Stomach (tissue), 9 donors: ENCODE measurements around the gene ATAD2B. TPM values are rescaled to one million over a fixed set of nuclear protein-coding genes. Genes with fewer than 3 reads are reported as not detected.

Experiments used
- DNase-seq, 2 donors: peaks; one replicate each; pipeline versions ENCODE4 v3.0.0 to v3.0.0-alpha.2; 2013 to 2019
- H3K27ac ChIP-seq, 5 donors: fragments of 200-600 bp in 4 of 5; sonication (generic) in 4 of 5; one replicate each; pipeline ENCODE4 v1.5.1; 2013 to 2019; ENCODE audit warnings: mild to moderate bottlenecking in 1 of 5, moderate library complexity in 1 of 5
- H3K27me3 ChIP-seq, 3 donors: fragments of 200-600 bp; sonication (generic); one replicate each; pipeline ENCODE4 v1.5.1; 2017 to 2019; ENCODE audit warnings: mixed run types in 1 of 3
- H3K36me3 ChIP-seq, 4 donors: fragments of 200-600 bp; sonication (generic); 1 replicate in 3 of 4; 2 replicates in 1 of 4; pipeline ENCODE4 v1.5.1; 2016 to 2019
- H3K4me1 ChIP-seq, 4 donors: fragments of 200-600 bp; sonication (generic); one replicate each; pipeline ENCODE4 v1.5.1; 2016 to 2019
- H3K4me3 ChIP-seq, 4 donors: fragments of 200-600 bp; sonication (generic) in 3 of 4; one replicate each; pipeline ENCODE4 v1.5.1; 2016 to 2019; ENCODE audit warnings: mild to moderate bottlenecking in 1 of 4
- H3K9me3 ChIP-seq, 4 donors: fragments of 200-600 bp; sonication (generic); one replicate each; pipeline ENCODE4 v1.5.1; 2016 to 2019
- EP300 ChIP-seq: sonication (generic); formaldehyde crosslinking; IDR thresholded peaks from one replicate; pipeline ENCODE4 v1.6.1; 2017; ENCODE audit warnings: antibody characterized with exemption
- POLR2A ChIP-seq, 4 donors: fragments of 450-650 bp; IDR thresholded peaks; one replicate each; pipeline ENCODE4 v1.6.1; 2016; ENCODE audit warnings: antibody characterized with exemption in 4 of 4, control low read depth in 2 of 4, mild to moderate bottlenecking in 1 of 4, moderate library complexity in 1 of 4
- POLR2AphosphoS5 ChIP-seq, 3 donors: sonication (generic); formaldehyde crosslinking; IDR thresholded peaks; one replicate each; pipeline ENCODE4 v1.6.1; 2016; ENCODE audit warnings: antibody characterized with exemption in 3 of 3
- WGBS, 5 donors: extraction: QIAGEN DNeasy Blood & Tissue Kit in 3 of 5; methylation state at CpG; one replicate each; pipeline versions ENCODE4 v1.1.5 to v1.1.7; 2013 to 2018; 5-methylcytosine and 5-hydroxymethylcytosine counted together
- intact Hi-C: fragments of 100-400 bp; cut with DNase I; formaldehyde crosslinking; loops from one replicate; pipeline ENCODE4 v1.15.1; 2023; ENCODE audit warnings: low total_unique reads
- polyA plus RNA-seq, 3 donors: library from polyadenylated mRNA; stranded (reverse); fragments of 200-250 nt; gene quantifications; one replicate each; pipeline ENCODE4 v1.2.3, GENCODE V29; 2013
- total RNA-seq, 5 donors: library from RNA; depleted of rRNA; stranded (reverse); fragments of >200 nt; gene quantifications; one replicate each; pipeline versions ENCODE4 v1.1.0 to v1.2.3, GENCODE V29; 2014 to 2016
- TF ChIP-seq, protein P1 (sequence below), 7 experiments: fragments of 450-650 bp in 4 of 7; fragments of 200-600 bp in 3 of 7; sonication (generic) in 3 of 7; IDR thresholded peaks; one replicate each; pipeline ENCODE4 v1.5.1; 2016 to 2019; ENCODE audit warnings: antibody characterized with exemption in 7 of 7, control low read depth in 2 of 7, mild to moderate bottlenecking in 1 of 7
- donor health status: healthy with polysubstance abuse.
- donor health status: Bipolar disorder and iron deficiency.
- donor health status: healthy.

ATAD2B gene
- total and polyA plus RNA-seq, 8 donors, result 2.0 to 67.0 (median 17.2) TPM

GRCh38 chr2:23904692-23905091 is 22.2 kb downstream of the ATAD2B start:
- H3K36me3 ChIP-seq, result no peaks in the 10 kb centered on the region
- no peak overlapping the region for H3K4me3 ChIP-seq
- WGBS, 5 donors, result 77 to 88% (median 85%) methylated on average over 2 of the region's 2 CpGs
- intact Hi-C loops, result no loop called here
- TF ChIP-seq EP300 (no peak), POLR2AphosphoS5 (IDR thresholded peaks at IDR 0.05) (no peak), POLR2A (IDR thresholded peaks at IDR 0.05) (no peak)
- TF ChIP-seq, protein P1, sequence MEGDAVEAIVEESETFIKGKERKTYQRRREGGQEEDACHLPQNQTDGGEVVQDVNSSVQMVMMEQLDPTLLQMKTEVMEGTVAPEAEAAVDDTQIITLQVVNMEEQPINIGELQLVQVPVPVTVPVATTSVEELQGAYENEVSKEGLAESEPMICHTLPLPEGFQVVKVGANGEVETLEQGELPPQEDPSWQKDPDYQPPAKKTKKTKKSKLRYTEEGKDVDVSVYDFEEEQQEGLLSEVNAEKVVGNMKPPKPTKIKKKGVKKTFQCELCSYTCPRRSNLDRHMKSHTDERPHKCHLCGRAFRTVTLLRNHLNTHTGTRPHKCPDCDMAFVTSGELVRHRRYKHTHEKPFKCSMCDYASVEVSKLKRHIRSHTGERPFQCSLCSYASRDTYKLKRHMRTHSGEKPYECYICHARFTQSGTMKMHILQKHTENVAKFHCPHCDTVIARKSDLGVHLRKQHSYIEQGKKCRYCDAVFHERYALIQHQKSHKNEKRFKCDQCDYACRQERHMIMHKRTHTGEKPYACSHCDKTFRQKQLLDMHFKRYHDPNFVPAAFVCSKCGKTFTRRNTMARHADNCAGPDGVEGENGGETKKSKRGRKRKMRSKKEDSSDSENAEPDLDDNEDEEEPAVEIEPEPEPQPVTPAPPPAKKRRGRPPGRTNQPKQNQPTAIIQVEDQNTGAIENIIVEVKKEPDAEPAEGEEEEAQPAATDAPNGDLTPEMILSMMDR (IDR thresholded peaks at IDR 0.05), result no peak
- H3K9me3 ChIP-seq, result no peaks in the 10 kb centered on the region
- no peaks in the 10 kb centered on the region for H3K27me3 ChIP-seq
- H3K4me1 ChIP-seq, result peaks cover 18 to 57% (median 34%) of the 10 kb centered on the region in 4 donors
- peak in 1 of 2 donors; percentile 54 for DNase-seq
- H3K27ac ChIP-seq, result no peak overlapping the region

GRCh38 chr2:23904215-23904614 is 22.7 kb downstream of the ATAD2B start:
- TF ChIP-seq, protein P1 (IDR thresholded peaks at IDR 0.05), result no peak
- TF ChIP-seq POLR2A (IDR thresholded peaks at IDR 0.05) (no peak), EP300 (no peak), POLR2AphosphoS5 (IDR thresholded peaks at IDR 0.05) (no peak)
- Histone ChIP-seq H3K4me3 (no peak overlapping the region), H3K27ac (no peak overlapping the region), H3K36me3 (no peaks in the 10 kb centered on the region), H3K9me3 (no peaks in the 10 kb centered on the region), H3K27me3 (no peaks in the 10 kb centered on the region), H3K4me1 (peaks cover 18 to 57% (median 34%) of the 10 kb centered on the region in 4 donors)
- intact Hi-C loops, result no loop called here
- WGBS, 5 donors, result 74 to 94% (median 77%) methylated on average over 1 of the region's 1 CpG
- no peak for DNase-seq

DNA sequence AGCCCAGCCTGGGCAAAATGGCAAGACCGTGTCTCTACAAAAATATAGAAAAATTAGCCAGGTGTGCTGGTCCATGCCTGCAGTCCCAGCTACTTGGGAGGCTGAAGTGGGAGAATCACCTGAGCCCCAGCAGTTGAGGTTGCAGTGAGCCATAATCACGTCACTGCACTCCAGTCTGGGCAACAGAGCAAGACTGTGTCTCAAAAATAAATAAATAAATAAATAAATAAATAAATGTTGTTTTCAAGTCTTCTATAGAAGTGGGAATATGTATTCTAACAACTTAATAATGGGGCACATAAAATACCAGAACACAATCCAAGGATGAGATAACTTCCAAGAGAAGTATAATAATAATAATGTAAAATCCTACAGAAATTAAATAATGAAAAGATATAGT is 23.9 kb downstream of the ATAD2B start:
- no peak for TF ChIP-seq POLR2A (IDR thresholded peaks at IDR 0.05)
- no peak for TF ChIP-seq POLR2AphosphoS5 (IDR thresholded peaks at IDR 0.05)
- TF ChIP-seq, protein P1 (IDR thresholded peaks at IDR 0.05), result no peak
- no peak for TF ChIP-seq EP300
- H3K27ac ChIP-seq, result peak overlapping the region in 1 of 5 donors; percentile 16
- intact Hi-C loops, result no loop called here
- DNase-seq, result no peak
- no peaks in the 10 kb centered on the region for H3K36me3 ChIP-seq
- H3K9me3 ChIP-seq, result no peaks in the 10 kb centered on the region
- WGBS, 5 donors, result 91 to 100% (median 94%) methylated on average over 2 of the region's 2 CpGs
- no peak overlapping the region for H3K4me3 ChIP-seq
- no peaks in the 10 kb centered on the region for H3K27me3 ChIP-seq
- peaks cover 18 to 57% (median 34%) of the 10 kb centered on the region in 4 donors for H3K4me1 ChIP-seq

- DNase-seq, result no peak
- no peaks in the 10 kb centered on the region for H3K9me3 ChIP-seq
- intact Hi-C loops, result no loop called here
- H3K27ac ChIP-seq, result peak overlapping the region in 1 of 5 donors; percentile 16
- 43 to 51% (median 49%) methylated on average over 6 of the region's 6 CpGs for WGBS, 5 donors
- TF ChIP-seq POLR2A (IDR thresholded peaks at IDR 0.05) (no peak), POLR2AphosphoS5 (IDR thresholded peaks at IDR 0.05) (no peak), EP300 (no peak)
- TF ChIP-seq, protein P1 (IDR thresholded peaks at IDR 0.05), result no peak
- peaks cover 18 to 57% (median 34%) of the 10 kb centered on the region in 4 donors for H3K4me1 ChIP-seq
- H3K36me3 ChIP-seq, result no peaks in the 10 kb centered on the region
- no peak overlapping the region for H3K4me3 ChIP-seq
- H3K27me3 ChIP-seq, result no peaks in the 10 kb centered on the region
These were observed 24.7 kb downstream of the ATAD2B start for GRCh38 chr2:23901966-23902846.
